Measurements from ENCODE around the gene OR51G1. TPM values are rescaled to one million over a fixed set of nuclear protein-coding genes. Genes with fewer than 3 reads are reported as not detected.

Gene OR51G1
- total and polyA plus RNA-seq, 3 donors from 2014 or later: not detected

DNA sequence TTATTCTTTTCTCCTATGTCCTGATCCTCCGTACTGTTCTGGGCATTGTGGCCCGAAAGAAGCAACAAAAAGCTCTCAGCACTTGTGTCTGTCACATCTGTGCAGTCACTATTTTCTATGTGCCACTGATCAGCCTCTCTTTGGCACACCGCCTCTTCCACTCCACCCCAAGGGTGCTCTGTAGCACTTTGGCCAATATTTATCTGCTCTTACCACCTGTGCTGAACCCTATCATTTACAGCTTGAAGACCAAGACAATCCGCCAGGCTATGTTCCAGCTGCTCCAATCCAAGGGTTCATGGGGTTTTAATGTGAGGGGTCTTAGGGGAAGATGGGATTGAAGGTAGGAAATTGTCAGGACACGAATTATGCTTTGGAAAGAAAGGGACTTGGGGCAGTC lies 41.6 kb downstream of the OR51G1 start:
- Histone ChIP-seq H3K4me3 (no peak overlapping the region), H3K27ac (no peak overlapping the region), H3K27me3 (no peaks in the 10 kb centered on the region), H3K36me3 (ENCODE audit: low read depth, missing control alignments) (no peaks in the 10 kb centered on the region), H3K4me1 (no peaks in the 10 kb centered on the region), H3K9me3 (no peaks in the 10 kb centered on the region)
- no peak for DNase-seq
- 92 to 93% methylated on average over 5 of the region's 5 CpGs for WGBS, 2 donors
- TF ChIP-seq POLR2A (IDR thresholded peaks at IDR 0.05): no peak
- no peak for TF ChIP-seq CTCF (IDR thresholded peaks at IDR 0.05)
- intact Hi-C loops (cut with DNase I; ENCODE audit: low total_unique reads): no loop called here

- intact Hi-C loops (cut with DNase I; ENCODE audit: low total_unique reads): no loop called here
- 63 to 69% methylated on average over 8 of the region's 8 CpGs for WGBS, 2 donors
- H3K27ac ChIP-seq: no peak within 1 kb of the TSS
Observed at GRCh38 chr11:4881860-4882500, 42.2 kb downstream of the OR51G1 start, which contains the start of gene OR51T1. TSS of gene OR51T1 (plus strand) at chr11:4881900. CDS start at chr11:4881900, 0 bp downstream.

GRCh38 chr11:4881188-4881587 lies 43.0 kb downstream of the OR51G1 start:
- intact Hi-C loops (cut with DNase I; ENCODE audit: low total_unique reads): no loop called here
- WGBS, 2 donors: 86 to 92% methylated on average over 4 of the region's 4 CpGs

More at GRCh38 chr11:4881860-4882500, 42.2 kb downstream of the OR51G1 start, which contains the start of gene OR51T1:
- TF ChIP-seq POLR2A (IDR thresholded peaks at IDR 0.05) (no peak), CTCF (IDR thresholded peaks at IDR 0.05) (no peak)
- Histone ChIP-seq H3K4me3 (no peak within 1 kb of the TSS), H3K36me3 (ENCODE audit: low read depth, missing control alignments) (no peaks in the 10 kb centered on the region), H3K4me1 (no peaks in the 10 kb centered on the region), H3K9me3 (no peaks in the 10 kb centered on the region), H3K27me3 (no peaks in the 10 kb centered on the region)
- DNase-seq: no peak

More at GRCh38 chr11:4881188-4881587, 43.0 kb downstream of the OR51G1 start:
- Histone ChIP-seq H3K27ac (no peak overlapping the region), H3K36me3 (ENCODE audit: low read depth, missing control alignments) (no peaks in the 10 kb centered on the region), H3K27me3 (no peaks in the 10 kb centered on the region), H3K4me3 (no peak overlapping the region), H3K9me3 (no peaks in the 10 kb centered on the region), H3K4me1 (no peaks in the 10 kb centered on the region)
- TF ChIP-seq CTCF (IDR thresholded peaks at IDR 0.05): no peak
- no peak for TF ChIP-seq POLR2A (IDR thresholded peaks at IDR 0.05)
- no peak for DNase-seq

Other genes starting within 250 kb of the OR51G1 start
- gene OR51E2, start 226.5 kb downstream of the OR51G1 start, total RNA-seq: under 1 TPM in 1 of 2 donors, not detected in 1; 0.47 TPM
- gene OR51E2, start 226.5 kb downstream of the OR51G1 start, polyA plus RNA-seq (ENCODE audit: insufficient read depth, low read depth, low replicate concordance): 0.17 TPM
- gene MMP26, start 219.6 kb downstream of the OR51G1 start, total RNA-seq: under 1 TPM in 1 of 2 donors, not detected in 1; 0.55 TPM
- 1.1 TPM for gene MMP26, start 219.6 kb downstream of the OR51G1 start, polyA plus RNA-seq (ENCODE audit: insufficient read depth, low read depth, low replicate concordance)
- gene OR51F1, start 154.4 kb downstream of the OR51G1 start, total RNA-seq: not detected
- gene OR51F1, start 154.4 kb downstream of the OR51G1 start, polyA plus RNA-seq (ENCODE audit: insufficient read depth, low read depth, low replicate concordance): not detected
- gene OR52R1, start 120.0 kb downstream of the OR51G1 start, total RNA-seq: not detected
- not detected for gene OR52R1, start 120.0 kb downstream of the OR51G1 start, polyA plus RNA-seq (ENCODE audit: insufficient read depth, low read depth, low replicate concordance)
- gene OR51F2, start 103.0 kb downstream of the OR51G1 start, total RNA-seq: not detected
- gene OR51F2, start 103.0 kb downstream of the OR51G1 start, polyA plus RNA-seq (ENCODE audit: insufficient read depth, low read depth, low replicate concordance): not detected
- gene OR51S1, start 75.1 kb downstream of the OR51G1 start, total RNA-seq: under 1 TPM in 1 of 2 donors, not detected in 1; 0.31 TPM
- not detected for gene OR51S1, start 75.1 kb downstream of the OR51G1 start, polyA plus RNA-seq (ENCODE audit: insufficient read depth, low read depth, low replicate concordance)
- gene OR51T1, start 42.4 kb downstream of the OR51G1 start, total RNA-seq: not detected
- not detected for gene OR51T1, start 42.4 kb downstream of the OR51G1 start, polyA plus RNA-seq (ENCODE audit: insufficient read depth, low read depth, low replicate concordance)
- gene OR51A7, start 20.6 kb downstream of the OR51G1 start, total RNA-seq: under 1 TPM; 0.24 to 0.62 TPM
- not detected for gene OR51A7, start 20.6 kb downstream of the OR51G1 start, polyA plus RNA-seq (ENCODE audit: insufficient read depth, low read depth, low replicate concordance)
- not detected for gene OR51G2, start 5.0 kb downstream of the OR51G1 start, total RNA-seq
- gene OR51G2, start 5.0 kb downstream of the OR51G1 start, polyA plus RNA-seq (ENCODE audit: insufficient read depth, low read depth, low replicate concordance): not detected
- gene OR51A4, start 23.3 kb upstream of the OR51G1 start, total RNA-seq: not detected
- not detected for gene OR51A4, start 23.3 kb upstream of the OR51G1 start, polyA plus RNA-seq (ENCODE audit: insufficient read depth, low read depth, low replicate concordance)
- gene OR51A2, start 31.4 kb upstream of the OR51G1 start, total RNA-seq: not detected
- gene OR51A2, start 31.4 kb upstream of the OR51G1 start, polyA plus RNA-seq (ENCODE audit: insufficient read depth, low read depth, low replicate concordance): not detected
- not detected for gene OR51L1, start 70.5 kb upstream of the OR51G1 start, total RNA-seq
- not detected for gene OR51L1, start 70.5 kb upstream of the OR51G1 start, polyA plus RNA-seq (ENCODE audit: insufficient read depth, low read depth, low replicate concordance)
- gene OR52J3, start 122.2 kb upstream of the OR51G1 start, total RNA-seq: not detected
- not detected for gene OR52J3, start 122.2 kb upstream of the OR51G1 start, polyA plus RNA-seq (ENCODE audit: insufficient read depth, low read depth, low replicate concordance)
- gene OR52E2, start 135.3 kb upstream of the OR51G1 start, total RNA-seq: under 1 TPM in 1 of 2 donors, not detected in 1; 0.37 TPM
- gene OR52E2, start 135.3 kb upstream of the OR51G1 start, polyA plus RNA-seq (ENCODE audit: insufficient read depth, low read depth, low replicate concordance): not detected
- not detected for gene OR52E1, start 145.2 kb upstream of the OR51G1 start, total RNA-seq
- gene OR52E1, start 145.2 kb upstream of the OR51G1 start, polyA plus RNA-seq (ENCODE audit: insufficient read depth, low read depth, low replicate concordance): not detected
- gene OR52A5, start 214.0 kb upstream of the OR51G1 start, total RNA-seq: under 1 TPM; 0.37 to 0.55 TPM
- not detected for gene OR52A5, start 214.0 kb upstream of the OR51G1 start, polyA plus RNA-seq (ENCODE audit: insufficient read depth, low read depth, low replicate concordance)
- gene OR52A1, start 230.4 kb upstream of the OR51G1 start, total RNA-seq: under 1 TPM; 0.19 to 0.47 TPM
- gene OR52A1, start 230.4 kb upstream of the OR51G1 start, polyA plus RNA-seq (ENCODE audit: insufficient read depth, low read depth, low replicate concordance): not detected

Data from testis (tissue), 3 donors.